ENCODE measurements around the gene GNL3.

DNA sequence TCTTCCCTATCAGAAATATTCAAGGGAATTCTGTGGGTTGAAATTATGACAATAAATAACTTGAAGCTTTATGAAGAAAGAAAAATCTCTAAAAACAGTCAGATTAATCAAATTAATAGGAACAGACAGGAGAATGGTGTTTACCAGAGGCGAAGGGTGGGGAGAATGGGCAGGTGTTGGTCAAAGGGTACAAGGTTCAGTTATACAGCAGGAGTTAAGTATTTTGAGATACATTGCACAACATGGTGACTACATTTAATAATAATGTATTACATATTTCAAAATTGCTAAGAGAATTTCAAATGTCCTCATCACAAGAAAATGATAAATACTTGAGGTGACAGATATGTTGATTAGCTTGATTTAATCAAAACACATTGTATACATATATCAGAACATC lies 38.7 kb downstream of the GNL3 start:
- TF ChIP-seq, protein P1, sequence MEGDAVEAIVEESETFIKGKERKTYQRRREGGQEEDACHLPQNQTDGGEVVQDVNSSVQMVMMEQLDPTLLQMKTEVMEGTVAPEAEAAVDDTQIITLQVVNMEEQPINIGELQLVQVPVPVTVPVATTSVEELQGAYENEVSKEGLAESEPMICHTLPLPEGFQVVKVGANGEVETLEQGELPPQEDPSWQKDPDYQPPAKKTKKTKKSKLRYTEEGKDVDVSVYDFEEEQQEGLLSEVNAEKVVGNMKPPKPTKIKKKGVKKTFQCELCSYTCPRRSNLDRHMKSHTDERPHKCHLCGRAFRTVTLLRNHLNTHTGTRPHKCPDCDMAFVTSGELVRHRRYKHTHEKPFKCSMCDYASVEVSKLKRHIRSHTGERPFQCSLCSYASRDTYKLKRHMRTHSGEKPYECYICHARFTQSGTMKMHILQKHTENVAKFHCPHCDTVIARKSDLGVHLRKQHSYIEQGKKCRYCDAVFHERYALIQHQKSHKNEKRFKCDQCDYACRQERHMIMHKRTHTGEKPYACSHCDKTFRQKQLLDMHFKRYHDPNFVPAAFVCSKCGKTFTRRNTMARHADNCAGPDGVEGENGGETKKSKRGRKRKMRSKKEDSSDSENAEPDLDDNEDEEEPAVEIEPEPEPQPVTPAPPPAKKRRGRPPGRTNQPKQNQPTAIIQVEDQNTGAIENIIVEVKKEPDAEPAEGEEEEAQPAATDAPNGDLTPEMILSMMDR (IDR thresholded peaks at IDR 0.05; ENCODE audit: borderline replicate concordance, extremely low read depth, low read length, poor library complexity, severe bottlenecking) = no peak
- TF ChIP-seq EZH2 (IDR thresholded peaks at IDR 0.05; ENCODE audit: borderline replicate concordance, low read depth, low read length, severe bottlenecking) = no peak
